Large intestine (tissue), 3 donors: ENCODE measurements around the gene SIK1. TPM values are rescaled to one million over a fixed set of nuclear protein-coding genes. Genes with fewer than 3 reads are reported as not detected.

Source experiments
- DNase-seq, 2 donors: peaks; one replicate each; pipeline versions ENCODE4 v3.0.0 to v3.0.0-alpha.2; 2013
- H3K27ac ChIP-seq: one replicate; pipeline ENCODE4 v1.5.1; 2013; ENCODE audit warnings: low read length
- H3K27me3 ChIP-seq: 2 replicates; pipeline ENCODE4 v1.6.1; 2013; ENCODE audit warnings: low read length; ENCODE audit not compliant: control insufficient read depth, insufficient read depth
- H3K36me3 ChIP-seq: 2 replicates; pipeline ENCODE4 v1.6.1; 2013; ENCODE audit warnings: low read length; ENCODE audit not compliant: control insufficient read depth, insufficient read depth
- H3K4me1 ChIP-seq: one replicate; pipeline ENCODE4 v1.6.1; 2013; ENCODE audit warnings: low read length; ENCODE audit not compliant: control insufficient read depth, insufficient read depth
- H3K4me3 ChIP-seq: one replicate; pipeline ENCODE4 v1.5.1; 2013; ENCODE audit warnings: low read length
- H3K9me3 ChIP-seq: one replicate; pipeline ENCODE4 v1.6.1; 2013; ENCODE audit warnings: mild to moderate bottlenecking, low read depth, low read length, moderate library complexity; ENCODE audit not compliant: control insufficient read depth
- WGBS: methylation state at CpG from one replicate; pipeline ENCODE4 v1.1.5; 2013; ENCODE audit warnings: low lambda C conversion rate; ENCODE audit not compliant: insufficient coverage; 5-methylcytosine and 5-hydroxymethylcytosine counted together
- polyA plus RNA-seq: library from polyadenylated mRNA; unstranded; fragments of 120-200 nt; gene quantifications from one replicate; pipeline ENCODE4 v1.2.1, GENCODE V29; 2013

The SIK1 gene
- polyA plus RNA-seq, 1 donor: 6.3 TPM

- Histone ChIP-seq H3K36me3 (no peaks in the 10 kb centered on the region), H3K9me3 (no peaks in the 10 kb centered on the region), H3K4me3 (no peak overlapping the region), H3K27me3 (no peaks in the 10 kb centered on the region), H3K4me1 (no peaks in the 10 kb centered on the region), H3K27ac (no peak overlapping the region)
- DNase-seq: no peak
- WGBS: no CpG with 5 or more reads among the region's 21 CpGs
Measured at GRCh38 chr21:43373362-43374227, 53.3 kb downstream of the SIK1 start.

- no peak overlapping the region for H3K27ac ChIP-seq
- no peaks in the 10 kb centered on the region for H3K27me3 ChIP-seq
- no peaks in the 10 kb centered on the region for H3K36me3 ChIP-seq
- H3K4me1 ChIP-seq: no peaks in the 10 kb centered on the region
- no peaks in the 10 kb centered on the region for H3K9me3 ChIP-seq
- DNase-seq: no peak
- WGBS: no CpG with 5 or more reads among the region's 26 CpGs
- H3K4me3 ChIP-seq: no peak overlapping the region
Measured at GRCh38 chr21:43372663-43373361, 54.1 kb downstream of the SIK1 start.

- DNase-seq: no peak
- Histone ChIP-seq H3K4me3 (no peak overlapping the region), H3K9me3 (no peaks in the 10 kb centered on the region), H3K4me1 (no peaks in the 10 kb centered on the region), H3K27ac (no peak overlapping the region), H3K36me3 (no peaks in the 10 kb centered on the region), H3K27me3 (no peaks in the 10 kb centered on the region)
- no CpG with 5 or more reads among the region's 9 CpGs for WGBS
Measured at GRCh38 chr21:43371786-43372185, 55.1 kb downstream of the SIK1 start.

GRCh38 chr21:43370888-43371570 lies 55.9 kb downstream of the SIK1 start:
- no peak overlapping the region for H3K27ac ChIP-seq
- H3K4me1 ChIP-seq: no peaks in the 10 kb centered on the region
- H3K36me3 ChIP-seq: no peaks in the 10 kb centered on the region
- DNase-seq: no peak
- no peaks in the 10 kb centered on the region for H3K27me3 ChIP-seq
- WGBS: no CpG with 5 or more reads among the region's 2 CpGs
- no peak overlapping the region for H3K4me3 ChIP-seq
- H3K9me3 ChIP-seq: no peaks in the 10 kb centered on the region

- Histone ChIP-seq H3K4me3 (no peak overlapping the region), H3K4me1 (peaks cover 3% of the 10 kb centered on the region), H3K9me3 (no peaks in the 10 kb centered on the region), H3K27me3 (no peaks in the 10 kb centered on the region), H3K27ac (no peak overlapping the region), H3K36me3 (no peaks in the 10 kb centered on the region)
- WGBS: no CpG with 5 or more reads among the region's 20 CpGs
- no peak for DNase-seq
Measured at GRCh38 chr21:43370091-43370658, 56.8 kb downstream of the SIK1 start.

- no peak overlapping the region for H3K4me3 ChIP-seq
- no peak overlapping the region for H3K27ac ChIP-seq
- no peak for DNase-seq
- no CpG with 5 or more reads among the region's 18 CpGs for WGBS
- no peaks in the 10 kb centered on the region for H3K36me3 ChIP-seq
- H3K27me3 ChIP-seq: no peaks in the 10 kb centered on the region
- H3K4me1 ChIP-seq: peaks cover 7% of the 10 kb centered on the region
- H3K9me3 ChIP-seq: no peaks in the 10 kb centered on the region
Measured at GRCh38 chr21:43369596-43370090, 57.3 kb downstream of the SIK1 start.

GRCh38 chr21:43369124-43369523 lies 57.8 kb downstream of the SIK1 start:
- no peak overlapping the region for H3K4me3 ChIP-seq
- no peaks in the 10 kb centered on the region for H3K36me3 ChIP-seq
- no peak for DNase-seq
- H3K9me3 ChIP-seq: no peaks in the 10 kb centered on the region
- H3K4me1 ChIP-seq: peaks cover 7% of the 10 kb centered on the region
- no CpG with 5 or more reads among the region's 14 CpGs for WGBS
- no peaks in the 10 kb centered on the region for H3K27me3 ChIP-seq
- H3K27ac ChIP-seq: no peak overlapping the region

- Histone ChIP-seq H3K4me3 (no peak overlapping the region), H3K36me3 (no peaks in the 10 kb centered on the region)
Measured at GRCh38 chr21:43368685-43369084, 58.2 kb downstream of the SIK1 start.

GRCh38 chr21:43367859-43368258 lies 59.1 kb downstream of the SIK1 start:
- Histone ChIP-seq H3K4me1 (peaks cover 7% of the 10 kb centered on the region), H3K27ac (no peak overlapping the region), H3K36me3 (no peaks in the 10 kb centered on the region), H3K27me3 (no peaks in the 10 kb centered on the region), H3K9me3 (no peaks in the 10 kb centered on the region), H3K4me3 (no peak overlapping the region)
- no peak for DNase-seq
- no CpG with 5 or more reads among the region's 4 CpGs for WGBS

More at GRCh38 chr21:43368685-43369084, 58.2 kb downstream of the SIK1 start:
- H3K27ac ChIP-seq: no peak overlapping the region
- H3K27me3 ChIP-seq: no peaks in the 10 kb centered on the region
- no CpG with 5 or more reads among the region's 6 CpGs for WGBS
- peaks cover 7% of the 10 kb centered on the region for H3K4me1 ChIP-seq
- no peaks in the 10 kb centered on the region for H3K9me3 ChIP-seq
- no peak for DNase-seq

GRCh38 chr21:43367296-43367695 lies 59.6 kb downstream of the SIK1 start:
- WGBS: no CpG with 5 or more reads among the region's 16 CpGs
- no peak overlapping the region for H3K27ac ChIP-seq
- no peaks in the 10 kb centered on the region for H3K27me3 ChIP-seq
- no peak for DNase-seq
- peaks cover 7% of the 10 kb centered on the region for H3K4me1 ChIP-seq
- H3K4me3 ChIP-seq: no peak overlapping the region
- no peaks in the 10 kb centered on the region for H3K36me3 ChIP-seq
- H3K9me3 ChIP-seq: peaks cover 2% of the 10 kb centered on the region
